AG10803 (cell line): ENCODE measurements around the gene TPPP.
A peak's percentile ranks its signal among the peaks of the same experiment; 100 is the strongest.

Experiments used
- DNase-seq: peaks from one replicate; pipeline ENCODE4 v3.0.0; 2010; ENCODE audit warnings: low read depth
- H3K4me3 ChIP-seq: 2 replicates; pipeline ENCODE4 v1.5.1; 2011; ENCODE audit warnings: mild to moderate bottlenecking, low read length, control low read depth
- CTCF ChIP-seq: conservative IDR thresholded peaks from 2 replicates; pipeline ENCODE4 v1.5.1; 2011; ENCODE audit warnings: mild to moderate bottlenecking, low read length, control low read depth, inconsistent platforms

The TPPP gene

GRCh38 chr5:658103-658502, 35.0 kb downstream of the TPPP start:
- TF ChIP-seq CTCF: no peak
- no peak for DNase-seq
- no peak overlapping the region for H3K4me3 ChIP-seq

GRCh38 chr5:657570-657969, 35.6 kb downstream of the TPPP start:
- no peak overlapping the region for H3K4me3 ChIP-seq
- no peak for TF ChIP-seq CTCF
- peak; percentile 25 for DNase-seq

- no peak overlapping the region for H3K4me3 ChIP-seq
- TF ChIP-seq CTCF: no peak
Observed at GRCh38 chr5:655406-655805, 37.7 kb downstream of the TPPP start.

GRCh38 chr5:654071-654778, 38.9 kb downstream of the TPPP start:
- no peak overlapping the region for H3K4me3 ChIP-seq
- no peak for TF ChIP-seq CTCF
- no peak for DNase-seq

More at GRCh38 chr5:655406-655805, 37.7 kb downstream of the TPPP start:
- no peak for DNase-seq

GRCh38 chr5:652773-653350, 40.3 kb downstream of the TPPP start:
- TF ChIP-seq CTCF: no peak
- no peak for DNase-seq
- H3K4me3 ChIP-seq: no peak overlapping the region

GRCh38 chr5:652023-652515, 41.1 kb downstream of the TPPP start:
- no peak overlapping the region for H3K4me3 ChIP-seq
- no peak for DNase-seq
- no peak for TF ChIP-seq CTCF
